Central memory CD8-positive, alpha-beta T cell (primary cell): ENCODE results near the gene TTC28.
"Not testable (repeated sequence)": the region's sequence is repeated elsewhere in the genome, so short reads cannot be mapped to it uniquely, and the experiment has no call there.

Source experiments
- ATAC-seq: fragments of 150-1000 bp; cut with Tn5 transposase; replicated peaks from 2 replicates; pipeline ENCODE4 v1.10.0; 2022; ENCODE audit warnings: mild to moderate bottlenecking, moderate FRiP score, moderate number of reproducible peaks; ENCODE audit not compliant: poor library complexity, severe bottlenecking; ENCODE audit errors: extremely low read depth
- DNase-seq, 2 donors: peaks; one replicate each; pipeline ENCODE4 v3.0.0; 2021; ENCODE audit warnings: low spot score in 2 of 2
- H3K27ac Mint-ChIP-seq: one replicate; pipeline ENCODE4 v1.8.0; 2022; ENCODE audit warnings: low read depth, mild to moderate bottlenecking, moderate library complexity, mixed read lengths
- H3K27me3 Mint-ChIP-seq: one replicate; pipeline ENCODE4 v1.8.0; 2022; ENCODE audit warnings: mixed read lengths
- H3K36me3 Mint-ChIP-seq: one replicate; pipeline ENCODE4 v1.8.0; 2022; ENCODE audit warnings: mild to moderate bottlenecking, moderate library complexity, mixed read lengths; ENCODE audit not compliant: insufficient read depth
- H3K4me1 Mint-ChIP-seq: one replicate; pipeline ENCODE4 v1.8.0; 2022; ENCODE audit warnings: mixed read lengths
- H3K4me3 Mint-ChIP-seq: one replicate; pipeline ENCODE4 v1.8.0; 2022; ENCODE audit warnings: mild to moderate bottlenecking, moderate library complexity, mixed read lengths
- H3K9me3 Mint-ChIP-seq: one replicate; pipeline ENCODE4 v1.8.0; 2022; ENCODE audit warnings: mixed read lengths

Gene TTC28

DNA sequence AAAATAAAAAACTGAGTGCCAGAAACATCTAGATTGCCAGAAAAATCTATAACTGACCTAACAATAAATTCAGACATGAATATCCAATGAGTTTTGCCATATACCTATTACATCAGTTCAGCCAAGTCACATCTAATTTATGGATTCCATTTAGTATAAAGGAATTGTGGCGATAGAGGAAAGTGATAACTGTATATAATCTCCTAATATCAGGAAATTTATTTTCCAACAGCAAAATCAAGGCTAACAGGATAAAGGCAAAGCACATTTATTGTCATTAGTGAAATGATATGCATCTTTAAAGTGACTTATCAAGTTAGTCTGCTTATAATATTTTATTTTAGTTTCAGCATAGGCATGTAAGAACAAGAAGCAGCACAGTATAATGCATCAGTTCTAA lies 462.4 kb downstream of the TTC28 start:
- Mint-ChIP-seq H3K36me3 (no peaks in the 10 kb centered on the region), H3K4me3 (no peak overlapping the region), H3K27ac (no peak overlapping the region), H3K9me3 (no peaks in the 10 kb centered on the region), H3K4me1 (no peaks in the 10 kb centered on the region), H3K27me3 (peaks cover under 1% of the 10 kb centered on the region)
- DNase-seq = no peak
- ATAC-seq = no peak

GRCh38 chr22:28214750-28215149 lies 464.9 kb downstream of the TTC28 start:
- H3K36me3 Mint-ChIP-seq, H3K9me3 Mint-ChIP-seq, H3K4me1 Mint-ChIP-seq, H3K27ac Mint-ChIP-seq, H3K4me3 Mint-ChIP-seq, ATAC-seq, DNase-seq: not testable (repeated sequence)
- peaks cover 26% of the 10 kb centered on the region for H3K27me3 Mint-ChIP-seq

GRCh38 chr22:28209457-28209856 lies 470.2 kb downstream of the TTC28 start:
- DNase-seq, H3K36me3 Mint-ChIP-seq, H3K4me3 Mint-ChIP-seq, H3K9me3 Mint-ChIP-seq, H3K27ac Mint-ChIP-seq, H3K4me1 Mint-ChIP-seq, ATAC-seq: not testable (repeated sequence)
- peaks cover 30% of the 10 kb centered on the region for H3K27me3 Mint-ChIP-seq

DNA sequence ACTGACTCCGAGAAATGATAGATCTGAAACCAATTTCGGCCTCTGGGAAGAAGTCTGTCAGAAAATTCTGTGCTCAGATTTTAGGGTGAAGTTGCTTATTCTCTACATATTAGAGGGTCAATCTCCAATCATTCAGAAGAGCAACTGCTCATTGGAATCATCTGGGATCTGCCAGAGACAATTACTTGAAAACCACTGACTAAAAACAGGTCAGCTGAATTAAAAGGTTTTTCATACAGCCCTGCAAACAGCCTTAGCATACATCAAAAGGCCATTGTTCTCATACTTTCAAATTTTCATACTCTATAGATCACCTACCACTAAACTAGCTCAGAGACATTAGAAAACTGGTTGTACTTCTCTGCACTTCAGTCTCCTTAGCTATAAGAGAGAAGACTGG lies 470.9 kb downstream of the TTC28 start:
- DNase-seq (no peak), ATAC-seq (no peak)
- Mint-ChIP-seq H3K27ac (no peak overlapping the region), H3K9me3 (peaks cover 5% of the 10 kb centered on the region), H3K36me3 (no peaks in the 10 kb centered on the region), H3K4me3 (no peak overlapping the region), H3K4me1 (no peaks in the 10 kb centered on the region), H3K27me3 (peaks cover 36% of the 10 kb centered on the region)

GRCh38 chr22:28208036-28208435 lies 471.6 kb downstream of the TTC28 start:
- Mint-ChIP-seq H3K36me3 (no peaks in the 10 kb centered on the region), H3K4me3 (no peak overlapping the region), H3K9me3 (peaks cover 5% of the 10 kb centered on the region), H3K27me3 (peaks cover 41% of the 10 kb centered on the region), H3K4me1 (no peaks in the 10 kb centered on the region), H3K27ac (no peak overlapping the region)
- DNase-seq (no peak), ATAC-seq (no peak)

- Mint-ChIP-seq H3K4me3 (no peak overlapping the region), H3K27me3 (peaks cover 41% of the 10 kb centered on the region), H3K36me3 (no peaks in the 10 kb centered on the region), H3K4me1 (no peaks in the 10 kb centered on the region), H3K9me3 (peaks cover 5% of the 10 kb centered on the region), H3K27ac (no peak overlapping the region)
- DNase-seq (no peak), ATAC-seq (no peak)
Measured at GRCh38 chr22:28207281-28208030, 472.2 kb downstream of the TTC28 start.

- DNase-seq (no peak), ATAC-seq (no peak)
- Mint-ChIP-seq H3K9me3 (peaks cover 5% of the 10 kb centered on the region), H3K27me3 (peaks cover 27% of the 10 kb centered on the region), H3K27ac (no peak overlapping the region), H3K4me3 (no peak overlapping the region), H3K4me1 (no peaks in the 10 kb centered on the region), H3K36me3 (no peaks in the 10 kb centered on the region)
Measured at GRCh38 chr22:28205926-28206325, 473.7 kb downstream of the TTC28 start.

GRCh38 chr22:28204382-28204781 lies 475.3 kb downstream of the TTC28 start:
- Mint-ChIP-seq H3K9me3 (no peaks in the 10 kb centered on the region), H3K4me3 (no peak overlapping the region), H3K27me3 (peaks cover 12% of the 10 kb centered on the region), H3K27ac (no peak overlapping the region), H3K4me1 (no peaks in the 10 kb centered on the region), H3K36me3 (no peaks in the 10 kb centered on the region)
- DNase-seq (no peak), ATAC-seq (no peak)

- no peak overlapping the region for H3K27ac Mint-ChIP-seq
- no peaks in the 10 kb centered on the region for H3K9me3 Mint-ChIP-seq
- ATAC-seq (no peak), DNase-seq (no peak)
- H3K36me3 Mint-ChIP-seq = no peaks in the 10 kb centered on the region
- H3K27me3 Mint-ChIP-seq = peaks cover 12% of the 10 kb centered on the region
- no peak overlapping the region for H3K4me3 Mint-ChIP-seq
- H3K4me1 Mint-ChIP-seq = no peaks in the 10 kb centered on the region
Measured at GRCh38 chr22:28203286-28203685, 476.4 kb downstream of the TTC28 start.

GRCh38 chr22:28198692-28199091 lies 480.9 kb downstream of the TTC28 start:
- no peak overlapping the region for H3K4me3 Mint-ChIP-seq
- DNase-seq = no peak
- no peaks in the 10 kb centered on the region for H3K4me1 Mint-ChIP-seq
- peaks cover 5% of the 10 kb centered on the region for H3K9me3 Mint-ChIP-seq
- H3K36me3 Mint-ChIP-seq = no peaks in the 10 kb centered on the region
- ATAC-seq = no peak
- H3K27me3 Mint-ChIP-seq = peaks cover 13% of the 10 kb centered on the region
- H3K27ac Mint-ChIP-seq = no peak overlapping the region

GRCh38 chr22:28191571-28191970 lies 488.1 kb downstream of the TTC28 start:
- not testable (repeated sequence) for DNase-seq, H3K36me3 Mint-ChIP-seq, H3K4me1 Mint-ChIP-seq, H3K4me3 Mint-ChIP-seq, H3K9me3 Mint-ChIP-seq, H3K27ac Mint-ChIP-seq, ATAC-seq
- peaks cover 65% of the 10 kb centered on the region for H3K27me3 Mint-ChIP-seq

DNA sequence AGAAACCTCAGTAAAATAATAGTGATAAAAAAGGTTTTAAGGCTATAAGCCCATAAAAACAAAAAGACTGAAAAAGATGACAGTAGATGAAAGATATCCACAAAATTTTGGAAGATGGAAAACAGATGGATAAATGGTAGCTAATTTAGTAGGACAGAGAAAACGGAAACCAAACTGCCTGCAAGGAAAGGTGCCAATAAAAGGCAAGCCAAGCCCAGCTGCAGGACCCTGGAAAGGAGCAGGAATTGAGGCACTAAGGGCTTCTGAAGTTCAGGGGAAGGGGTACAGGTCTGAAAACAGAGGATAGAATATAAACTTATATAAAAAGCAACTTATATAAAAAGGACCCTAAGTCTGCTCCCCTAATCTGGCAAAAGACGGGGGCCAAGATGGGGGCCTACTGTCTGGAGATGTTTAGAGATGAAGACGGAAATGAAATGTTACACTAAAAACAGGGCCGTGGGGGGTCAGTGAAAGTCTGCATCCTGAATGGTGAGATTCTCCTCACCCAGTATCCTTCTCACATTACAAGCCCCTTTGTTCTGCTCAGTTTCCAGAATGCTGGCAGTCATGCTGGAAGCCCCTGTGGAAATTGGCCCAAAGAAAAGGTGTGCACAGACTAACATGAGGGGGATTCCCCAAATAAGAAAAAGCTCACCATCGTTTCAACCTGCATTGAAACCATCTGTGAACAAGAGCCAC lies 491.3 kb downstream of the TTC28 start:
- ATAC-seq (no peak), DNase-seq (no peak)
- Mint-ChIP-seq H3K4me1 (no peaks in the 10 kb centered on the region), H3K27me3 (peaks cover 72% of the 10 kb centered on the region), H3K27ac (no peak overlapping the region), H3K4me3 (no peak overlapping the region), H3K36me3 (peaks cover 2% of the 10 kb centered on the region), H3K9me3 (no peaks in the 10 kb centered on the region)

DNA sequence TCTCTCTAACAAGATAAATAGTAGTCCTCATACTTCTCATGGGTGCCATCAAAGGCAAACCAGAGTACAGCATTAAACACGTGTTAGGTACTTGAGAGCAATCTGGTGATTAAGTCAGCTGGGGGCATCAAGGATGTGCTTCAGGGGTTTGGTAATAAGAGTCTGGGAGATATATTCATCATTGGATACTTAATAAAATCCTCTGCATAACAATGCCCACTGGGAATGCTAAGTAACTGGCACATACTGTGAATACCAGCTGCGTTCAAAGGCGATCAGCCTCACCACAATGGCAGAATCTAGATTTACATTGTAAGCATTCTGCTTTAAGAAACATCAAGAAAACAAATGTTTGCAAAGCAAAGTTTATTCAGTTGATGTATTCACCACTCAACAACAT lies 492.0 kb downstream of the TTC28 start:
- peaks cover 65% of the 10 kb centered on the region for H3K27me3 Mint-ChIP-seq
- no peak for ATAC-seq
- H3K9me3 Mint-ChIP-seq = no peaks in the 10 kb centered on the region
- no peak for DNase-seq
- no peaks in the 10 kb centered on the region for H3K4me1 Mint-ChIP-seq
- peaks cover 2% of the 10 kb centered on the region for H3K36me3 Mint-ChIP-seq
- H3K4me3 Mint-ChIP-seq = no peak overlapping the region
- H3K27ac Mint-ChIP-seq = no peak overlapping the region
